Measurements from ENCODE around the gene LYPD4.

DNA sequence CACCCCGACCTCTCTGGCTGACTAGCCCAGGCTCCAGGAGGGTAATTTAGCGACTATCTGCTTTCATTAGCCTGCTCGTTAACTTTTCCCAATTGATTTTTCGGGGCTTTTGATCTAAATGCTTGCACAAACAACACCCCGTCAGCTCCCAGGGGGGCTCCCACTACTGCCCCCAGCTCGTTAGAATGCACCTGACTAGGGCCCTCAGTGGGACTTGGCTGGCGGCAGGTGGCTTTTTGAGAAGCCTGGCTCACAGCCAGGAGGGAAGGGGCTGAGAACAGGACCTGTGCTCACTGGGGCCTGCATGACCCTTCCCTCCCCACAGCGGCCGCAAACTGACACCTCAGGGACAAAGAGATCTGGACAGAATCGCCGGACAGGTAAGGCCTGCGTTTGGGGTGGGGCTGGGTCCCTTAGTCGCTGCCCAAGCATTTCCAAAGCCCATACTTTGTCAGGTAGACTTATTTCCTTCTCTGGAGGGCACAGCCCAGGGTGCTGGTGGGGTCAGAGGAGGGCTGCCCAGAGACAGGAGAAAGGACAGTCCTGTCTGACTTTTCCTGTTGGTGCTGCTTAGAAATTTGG is 25.0 kb upstream of the LYPD4 start:
- TF ChIP-seq, protein P1, sequence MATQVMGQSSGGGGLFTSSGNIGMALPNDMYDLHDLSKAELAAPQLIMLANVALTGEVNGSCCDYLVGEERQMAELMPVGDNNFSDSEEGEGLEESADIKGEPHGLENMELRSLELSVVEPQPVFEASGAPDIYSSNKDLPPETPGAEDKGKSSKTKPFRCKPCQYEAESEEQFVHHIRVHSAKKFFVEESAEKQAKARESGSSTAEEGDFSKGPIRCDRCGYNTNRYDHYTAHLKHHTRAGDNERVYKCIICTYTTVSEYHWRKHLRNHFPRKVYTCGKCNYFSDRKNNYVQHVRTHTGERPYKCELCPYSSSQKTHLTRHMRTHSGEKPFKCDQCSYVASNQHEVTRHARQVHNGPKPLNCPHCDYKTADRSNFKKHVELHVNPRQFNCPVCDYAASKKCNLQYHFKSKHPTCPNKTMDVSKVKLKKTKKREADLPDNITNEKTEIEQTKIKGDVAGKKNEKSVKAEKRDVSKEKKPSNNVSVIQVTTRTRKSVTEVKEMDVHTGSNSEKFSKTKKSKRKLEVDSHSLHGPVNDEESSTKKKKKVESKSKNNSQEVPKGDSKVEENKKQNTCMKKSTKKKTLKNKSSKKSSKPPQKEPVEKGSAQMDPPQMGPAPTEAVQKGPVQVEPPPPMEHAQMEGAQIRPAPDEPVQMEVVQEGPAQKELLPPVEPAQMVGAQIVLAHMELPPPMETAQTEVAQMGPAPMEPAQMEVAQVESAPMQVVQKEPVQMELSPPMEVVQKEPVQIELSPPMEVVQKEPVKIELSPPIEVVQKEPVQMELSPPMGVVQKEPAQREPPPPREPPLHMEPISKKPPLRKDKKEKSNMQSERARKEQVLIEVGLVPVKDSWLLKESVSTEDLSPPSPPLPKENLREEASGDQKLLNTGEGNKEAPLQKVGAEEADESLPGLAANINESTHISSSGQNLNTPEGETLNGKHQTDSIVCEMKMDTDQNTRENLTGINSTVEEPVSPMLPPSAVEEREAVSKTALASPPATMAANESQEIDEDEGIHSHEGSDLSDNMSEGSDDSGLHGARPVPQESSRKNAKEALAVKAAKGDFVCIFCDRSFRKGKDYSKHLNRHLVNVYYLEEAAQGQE (IDR thresholded peaks at IDR 0.05) = no peak
- no peak for TF ChIP-seq EP300 (IDR thresholded peaks at IDR 0.05)
- no peak for TF ChIP-seq HOXB13 (CRISPR knock-in tag; IDR thresholded peaks at IDR 0.05; ENCODE audit: low read depth)
- TF ChIP-seq, protein P2, sequence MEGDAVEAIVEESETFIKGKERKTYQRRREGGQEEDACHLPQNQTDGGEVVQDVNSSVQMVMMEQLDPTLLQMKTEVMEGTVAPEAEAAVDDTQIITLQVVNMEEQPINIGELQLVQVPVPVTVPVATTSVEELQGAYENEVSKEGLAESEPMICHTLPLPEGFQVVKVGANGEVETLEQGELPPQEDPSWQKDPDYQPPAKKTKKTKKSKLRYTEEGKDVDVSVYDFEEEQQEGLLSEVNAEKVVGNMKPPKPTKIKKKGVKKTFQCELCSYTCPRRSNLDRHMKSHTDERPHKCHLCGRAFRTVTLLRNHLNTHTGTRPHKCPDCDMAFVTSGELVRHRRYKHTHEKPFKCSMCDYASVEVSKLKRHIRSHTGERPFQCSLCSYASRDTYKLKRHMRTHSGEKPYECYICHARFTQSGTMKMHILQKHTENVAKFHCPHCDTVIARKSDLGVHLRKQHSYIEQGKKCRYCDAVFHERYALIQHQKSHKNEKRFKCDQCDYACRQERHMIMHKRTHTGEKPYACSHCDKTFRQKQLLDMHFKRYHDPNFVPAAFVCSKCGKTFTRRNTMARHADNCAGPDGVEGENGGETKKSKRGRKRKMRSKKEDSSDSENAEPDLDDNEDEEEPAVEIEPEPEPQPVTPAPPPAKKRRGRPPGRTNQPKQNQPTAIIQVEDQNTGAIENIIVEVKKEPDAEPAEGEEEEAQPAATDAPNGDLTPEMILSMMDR (IDR thresholded peaks at IDR 0.05) = no peak
- no peak for TF ChIP-seq RCOR1 (IDR thresholded peaks at IDR 0.05; ENCODE audit: low read depth, low read length)
